Natural killer cell (primary cell): ENCODE data around the gene CLDND1. TPM values are rescaled to one million over a fixed set of nuclear protein-coding genes. Genes with fewer than 3 reads are reported as not detected.
A peak's percentile ranks its signal among the peaks of the same experiment; 100 is the strongest.

ENCODE experiments used
- ATAC-seq, 3 donors: fragments of 150-1000 bp in 2 of 3; fragments of 200-7000 bp in 1 of 3; cut with Tn5 transposase; 1 replicate in 1 of 3; 2 replicates in 2 of 3; pipeline ENCODE4 v1.10.0; 2021; ENCODE audit warnings: mild to moderate bottlenecking in 2 of 3, moderate library complexity in 2 of 3
- DNase-seq, 2 donors: peaks; one replicate each; pipeline versions ENCODE4 v3.0.0 to v3.0.0-alpha.2; 2013 to 2021; ENCODE audit warnings: mixed read lengths in 1 of 2
- H3K27ac ChIP-seq: one replicate; pipeline ENCODE4 v1.5.1; 2013; ENCODE audit warnings: mild to moderate bottlenecking, low read length
- H3K27me3 ChIP-seq: one replicate; pipeline ENCODE4 v1.6.1; 2013; ENCODE audit warnings: low read length; ENCODE audit not compliant: control insufficient read depth, insufficient read depth
- H3K36me3 ChIP-seq: one replicate; pipeline ENCODE4 v1.6.1; 2013; ENCODE audit warnings: low read length; ENCODE audit not compliant: control insufficient read depth, insufficient read depth
- H3K4me1 ChIP-seq: one replicate; pipeline ENCODE4 v1.6.1; 2013; ENCODE audit warnings: low read length; ENCODE audit not compliant: control insufficient read depth, insufficient read depth
- H3K4me3 ChIP-seq: one replicate; pipeline ENCODE4 v1.5.1; 2013; ENCODE audit warnings: low read length
- H3K9me3 ChIP-seq: one replicate; pipeline ENCODE4 v1.6.1; 2013; ENCODE audit warnings: low read length; ENCODE audit not compliant: control insufficient read depth, insufficient read depth
- H3K27ac Mint-ChIP-seq, 2 donors: one replicate each; pipeline ENCODE4 v1.8.0; 2022; ENCODE audit warnings: mild to moderate bottlenecking in 2 of 2, mixed read lengths in 2 of 2, moderate library complexity in 1 of 2
- H3K27me3 Mint-ChIP-seq, 2 donors: one replicate each; pipeline ENCODE4 v1.8.0; 2022; ENCODE audit warnings: low read depth in 2 of 2, mixed read lengths in 2 of 2
- H3K36me3 Mint-ChIP-seq: one replicate; pipeline ENCODE4 v1.8.0; 2022; ENCODE audit warnings: mixed read lengths
- H3K4me1 Mint-ChIP-seq, 2 donors: one replicate each; pipeline ENCODE4 v1.8.0; 2022; ENCODE audit warnings: mixed read lengths in 2 of 2
- H3K4me3 Mint-ChIP-seq: one replicate; pipeline ENCODE4 v1.8.0; 2022; ENCODE audit warnings: mild to moderate bottlenecking, moderate library complexity, mixed read lengths
- H3K9me3 Mint-ChIP-seq, 2 donors: one replicate each; pipeline ENCODE4 v1.8.0; 2022; ENCODE audit warnings: mixed read lengths in 2 of 2
- CTCF ChIP-seq: fragments of 200-600 bp; IDR thresholded peaks from one replicate; pipeline ENCODE4 v1.8.0; 2022; ENCODE audit warnings: antibody characterized with exemption
- WGBS: methylation state at CpG from one replicate; pipeline ENCODE4 v1.1.7; 2013; ENCODE audit warnings: missing lambda C conversion rate; ENCODE audit not compliant: insufficient coverage; 5-methylcytosine and 5-hydroxymethylcytosine counted together
- intact Hi-C: fragments of 100-400 bp; cut with micrococcal nuclease; formaldehyde crosslinking; loops from one replicate; pipeline ENCODE4 v1.14.2; 2022
- total RNA-seq, 4 donors: library from RNA; stranded (reverse); fragments of 120-200 nt in 1 of 4; gene quantifications; one replicate each; pipeline versions ENCODE4 v1.2.3 to v1.2.4, GENCODE V29; 2013 to 2022

CLDND1 gene
- total RNA-seq, 3 donors from 2014 or later (not counting 1 experiment from before 2014, with no cell fraction given), result 175 to 220 (median 219) TPM

- 88% methylated on average over 3 of the region's 3 CpGs for WGBS
- no peak for ATAC-seq
- H3K27ac Mint-ChIP-seq, result peak overlapping the region in 1 of 2 donors; percentile 75
These were observed 28.1 kb upstream of the CLDND1 start for GRCh38 chr3:98550833-98551232.

DNA sequence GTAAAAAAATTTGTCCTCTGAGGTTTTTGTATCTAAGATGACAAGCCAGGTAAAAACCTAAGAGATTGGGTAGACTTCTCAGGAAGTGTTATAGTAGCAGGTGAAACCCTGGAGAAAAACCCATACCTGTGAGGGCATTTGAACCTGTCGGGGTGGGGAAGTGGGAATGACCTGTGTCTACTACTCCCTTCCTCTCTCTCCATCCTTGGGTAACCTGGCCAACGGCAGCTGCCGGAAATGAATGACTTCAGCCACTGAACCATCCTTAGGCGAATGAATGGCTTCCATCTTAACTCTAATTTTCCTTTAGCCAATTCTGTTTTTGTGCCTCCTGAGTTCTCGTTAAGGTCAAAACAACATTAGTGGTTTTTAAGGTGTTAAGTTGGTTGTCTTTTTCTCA, 25.8 kb upstream of the CLDND1 start:
- ATAC-seq, result no peak
- no peak overlapping the region for H3K4me3 ChIP-seq
- DNase-seq, result no peak
- no peaks in the 10 kb centered on the region for H3K9me3 ChIP-seq
- no peaks in the 10 kb centered on the region for H3K27me3 ChIP-seq
- Mint-ChIP-seq H3K27ac (peak overlapping the region; percentile 31 to 52), H3K4me3 (no peak overlapping the region), H3K9me3 (no peaks in the 10 kb centered on the region), H3K27me3 (no peaks in the 10 kb centered on the region), H3K4me1 (peaks cover 39 to 51% of the 10 kb centered on the region in 2 donors), H3K36me3 (no peaks in the 10 kb centered on the region)
- WGBS, result 60% methylated on average over 3 of the region's 5 CpGs
- no peaks in the 10 kb centered on the region for H3K36me3 ChIP-seq
- H3K27ac ChIP-seq, result peak overlapping the region; percentile 14
- intact Hi-C loops, result no loop called here
- H3K4me1 ChIP-seq, result peaks cover 34% of the 10 kb centered on the region
- no peak for TF ChIP-seq CTCF

More at GRCh38 chr3:98550833-98551232, 28.1 kb upstream of the CLDND1 start:
- H3K27me3 ChIP-seq, result no peaks in the 10 kb centered on the region
- DNase-seq, result no peak
- no peak overlapping the region for H3K27ac ChIP-seq
- peaks cover 42 to 54% of the 10 kb centered on the region in 2 donors for H3K4me1 Mint-ChIP-seq
- H3K9me3 ChIP-seq, result no peaks in the 10 kb centered on the region
- TF ChIP-seq CTCF, result no peak
- H3K36me3 Mint-ChIP-seq, result no peaks in the 10 kb centered on the region
- no peaks in the 10 kb centered on the region for H3K9me3 Mint-ChIP-seq
- intact Hi-C loops, result no loop called here
- no peaks in the 10 kb centered on the region for H3K36me3 ChIP-seq
- H3K27me3 Mint-ChIP-seq, result no peaks in the 10 kb centered on the region
- no peak overlapping the region for H3K4me3 Mint-ChIP-seq
- peaks cover 34% of the 10 kb centered on the region for H3K4me1 ChIP-seq
- no peak overlapping the region for H3K4me3 ChIP-seq

DNA sequence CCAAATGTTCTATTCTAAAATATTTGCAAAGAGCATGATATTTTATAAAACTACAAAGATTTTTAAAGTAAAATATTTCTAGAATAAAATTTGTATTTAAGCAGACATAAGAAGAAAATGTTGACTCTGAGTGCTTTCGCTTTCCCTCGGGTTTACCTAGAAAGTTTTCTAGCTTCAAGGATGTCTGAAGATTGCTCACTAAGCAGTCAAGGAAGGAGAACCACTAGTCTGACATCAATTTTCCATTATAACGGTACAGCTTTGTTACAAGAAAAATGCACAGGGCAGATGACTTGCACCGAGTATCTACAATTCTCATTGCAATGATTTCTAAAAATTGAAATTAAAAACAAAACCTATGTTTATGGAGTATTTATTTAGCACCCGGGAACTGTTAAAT, 23.2 kb upstream of the CLDND1 start:
- no peaks in the 10 kb centered on the region for H3K27me3 Mint-ChIP-seq
- Histone ChIP-seq H3K27me3 (no peaks in the 10 kb centered on the region), H3K27ac (no peak overlapping the region), H3K4me1 (peaks cover 14% of the 10 kb centered on the region), H3K4me3 (no peak overlapping the region), H3K36me3 (no peaks in the 10 kb centered on the region), H3K9me3 (no peaks in the 10 kb centered on the region)
- no peaks in the 10 kb centered on the region for H3K9me3 Mint-ChIP-seq
- intact Hi-C loops, result no loop called here
- TF ChIP-seq CTCF, result no peak
- ATAC-seq (peak in 2 of 3 donors; percentile 33 to 46), DNase-seq (peak in 1 of 2 donors; percentile 53)
- H3K27ac Mint-ChIP-seq, result peak overlapping the region in 1 of 2 donors; percentile 17
- H3K36me3 Mint-ChIP-seq, result no peaks in the 10 kb centered on the region
- WGBS, result 54% methylated on average over 3 of the region's 5 CpGs
- H3K4me3 Mint-ChIP-seq, result no peak overlapping the region
- peaks cover 13 to 25% of the 10 kb centered on the region in 2 donors for H3K4me1 Mint-ChIP-seq

GRCh38 chr3:98542623-98543022, 19.9 kb upstream of the CLDND1 start:
- no peak for ATAC-seq
- no peak for DNase-seq
- Histone ChIP-seq H3K4me1 (no peaks in the 10 kb centered on the region), H3K27me3 (no peaks in the 10 kb centered on the region), H3K9me3 (no peaks in the 10 kb centered on the region), H3K36me3 (no peaks in the 10 kb centered on the region), H3K27ac (no peak overlapping the region), H3K4me3 (no peak overlapping the region)
- intact Hi-C loops, result no loop called here
- Mint-ChIP-seq H3K27ac (no peak overlapping the region), H3K9me3 (no peaks in the 10 kb centered on the region), H3K27me3 (no peaks in the 10 kb centered on the region), H3K36me3 (no peaks in the 10 kb centered on the region), H3K4me3 (no peak overlapping the region), H3K4me1 (peaks cover 12 to 14% of the 10 kb centered on the region in 2 donors)
- 100% methylated on average over 1 of the region's 1 CpG for WGBS
- TF ChIP-seq CTCF, result no peak
